ENCODE results near the gene NCKAP5. TPM values are rescaled to one million over a fixed set of nuclear protein-coding genes. Genes with fewer than 3 reads are reported as not detected.

NCKAP5 gene
- total and polyA plus RNA-seq, 2 experiments from 2014 or later: 0.65 to 0.86 TPM

- Histone ChIP-seq H3K4me3 (no peak overlapping the region), H3K4me1 (ENCODE audit: insufficient read depth) (no peaks in the 10 kb centered on the region), H3K27me3 (replicated peaks; ENCODE audit: insufficient read depth) (no peaks in the 10 kb centered on the region), H3K9me3 (ENCODE audit: low read depth) (no peaks in the 10 kb centered on the region), H2AFZ (no peak overlapping the region), H3K79me2 (ENCODE audit: insufficient read depth) (no peaks in the 10 kb centered on the region), H3F3A (ENCODE audit: insufficient read depth) (no peaks in the 10 kb centered on the region), H3K4me2 (ENCODE audit: unreplicated experiment) (no peak overlapping the region), H3K27ac (no peak overlapping the region), H4K20me1 (ENCODE audit: insufficient read depth) (no peaks in the 10 kb centered on the region), H3K9me2 (ENCODE audit: insufficient read depth) (no peaks in the 10 kb centered on the region), H3K9ac (no peak overlapping the region), H3K36me3 (ENCODE audit: low read depth) (no peaks in the 10 kb centered on the region)
- TF ChIP-seq EZH2 (IDR thresholded peaks at IDR 0.05; ENCODE audit: insufficient read depth, poor library complexity, severe bottlenecking): no peak
- no peak for TF ChIP-seq EZH2phosphoT487 (IDR thresholded peaks at IDR 0.05; ENCODE audit: insufficient read depth, low read depth)
- in situ Hi-C loops (cut with MboI): no loop called here
- DNase-seq: no peak
- whole genome bisulfite sequencing, 2 experiments (ENCODE audit: low coverage in 1 of 2, low lambda C conversion rate in 2 of 2, missing lambda C conversion rate in 2 of 2): 63 to 69% methylated on average over 4 of the region's 4 CpGs
These were observed 391.1 kb downstream of the NCKAP5 start for GRCh38 chr2:133177196-133177595.

DNA sequence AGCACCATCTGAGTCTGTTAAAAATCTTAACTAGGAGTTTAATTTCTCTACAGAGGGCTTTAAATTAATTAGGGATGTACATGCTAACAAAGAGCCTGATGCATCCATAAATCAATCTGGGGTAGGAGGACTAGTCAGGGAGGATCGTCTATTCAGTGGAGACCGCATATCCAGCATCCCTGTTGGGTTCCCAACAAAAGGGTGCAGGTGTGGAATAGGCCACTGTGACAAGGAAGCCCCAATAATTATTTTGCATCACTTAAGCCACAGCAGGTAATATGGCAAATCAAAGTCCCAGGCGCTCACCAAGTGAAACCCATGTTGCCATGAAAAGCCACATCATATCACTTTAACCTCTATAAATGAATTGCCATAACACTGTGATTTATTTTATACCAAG lies 392.3 kb downstream of the NCKAP5 start:
- Histone ChIP-seq H3K9ac (no peak overlapping the region), H4K20me1 (ENCODE audit: insufficient read depth) (no peaks in the 10 kb centered on the region), H3K79me2 (ENCODE audit: insufficient read depth) (no peaks in the 10 kb centered on the region), H3K27me3 (replicated peaks; ENCODE audit: insufficient read depth) (no peaks in the 10 kb centered on the region), H3K36me3 (ENCODE audit: low read depth) (no peaks in the 10 kb centered on the region), H3K4me3 (no peak overlapping the region), H3K9me2 (ENCODE audit: insufficient read depth) (no peaks in the 10 kb centered on the region), H3K27ac (no peak overlapping the region), H3K4me2 (ENCODE audit: unreplicated experiment) (no peak overlapping the region), H3K4me1 (ENCODE audit: insufficient read depth) (no peaks in the 10 kb centered on the region), H3K9me3 (ENCODE audit: low read depth) (no peaks in the 10 kb centered on the region), H2AFZ (no peak overlapping the region), H3F3A (ENCODE audit: insufficient read depth) (no peaks in the 10 kb centered on the region)
- in situ Hi-C loops (cut with MboI): no loop called here
- WGBS, 2 experiments (ENCODE audit: low coverage in 1 of 2, low lambda C conversion rate in 2 of 2, missing lambda C conversion rate in 2 of 2): 84 to 92% methylated on average over 3 of the region's 3 CpGs
- TF ChIP-seq EZH2 (IDR thresholded peaks at IDR 0.05; ENCODE audit: insufficient read depth, poor library complexity, severe bottlenecking) (no peak), EZH2phosphoT487 (IDR thresholded peaks at IDR 0.05; ENCODE audit: insufficient read depth, low read depth) (no peak)
- DNase-seq: no peak

- Histone ChIP-seq H3K27ac (no peak overlapping the region), H3K9ac (no peak overlapping the region), H3K36me3 (ENCODE audit: low read depth) (no peaks in the 10 kb centered on the region), H3K4me1 (ENCODE audit: insufficient read depth) (no peaks in the 10 kb centered on the region), H3K79me2 (ENCODE audit: insufficient read depth) (no peaks in the 10 kb centered on the region), H3K9me3 (ENCODE audit: low read depth) (no peaks in the 10 kb centered on the region), H3F3A (ENCODE audit: insufficient read depth) (no peaks in the 10 kb centered on the region), H3K4me2 (ENCODE audit: unreplicated experiment) (no peak overlapping the region), H3K27me3 (replicated peaks; ENCODE audit: insufficient read depth) (no peaks in the 10 kb centered on the region), H3K4me3 (no peak overlapping the region), H4K20me1 (ENCODE audit: insufficient read depth) (no peaks in the 10 kb centered on the region), H3K9me2 (ENCODE audit: insufficient read depth) (no peaks in the 10 kb centered on the region), H2AFZ (no peak overlapping the region)
- in situ Hi-C loops (cut with MboI): loop anchor here (25.0 kb wide), 1 partner anchor 811 kb away; no protein-coding TSS in a partner anchor
- no peak for DNase-seq
- TF ChIP-seq EZH2phosphoT487 (IDR thresholded peaks at IDR 0.05; ENCODE audit: insufficient read depth, low read depth) (no peak), EZH2 (IDR thresholded peaks at IDR 0.05; ENCODE audit: insufficient read depth, poor library complexity, severe bottlenecking) (no peak)
These were observed 395.0 kb downstream of the NCKAP5 start for GRCh38 chr2:133173224-133173623.

DNA sequence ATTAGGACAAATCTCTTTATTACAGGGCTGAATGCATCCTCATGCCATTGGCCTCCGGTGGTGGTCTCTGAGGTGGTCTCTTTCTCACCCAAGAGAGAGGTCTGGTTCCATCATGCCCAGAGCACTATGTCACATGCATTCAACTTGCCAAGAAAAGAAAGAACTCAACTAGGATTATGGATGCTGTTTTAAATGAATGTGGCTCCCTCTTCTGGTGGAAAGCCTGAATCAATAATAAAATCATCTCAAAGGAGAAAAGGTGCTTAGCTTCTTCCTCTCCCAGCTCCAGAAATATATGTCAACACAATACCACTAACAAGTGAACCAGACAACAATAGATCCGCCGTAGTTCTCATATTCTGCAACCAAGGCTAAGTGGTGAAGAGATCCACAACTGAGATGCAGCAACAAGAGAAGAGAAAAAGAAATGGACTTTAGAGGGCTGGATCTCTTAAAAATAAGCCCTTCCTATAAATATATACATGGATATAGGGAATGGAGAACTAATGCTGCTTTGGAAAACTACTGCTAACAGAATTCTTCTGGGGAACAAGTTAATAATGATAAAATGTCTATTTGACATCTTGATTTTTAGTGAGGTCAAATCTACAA lies 396.8 kb downstream of the NCKAP5 start:
- Histone ChIP-seq H3K27me3 (replicated peaks; ENCODE audit: insufficient read depth) (no peaks in the 10 kb centered on the region), H3K4me1 (ENCODE audit: insufficient read depth) (no peaks in the 10 kb centered on the region), H3F3A (ENCODE audit: insufficient read depth) (no peaks in the 10 kb centered on the region), H3K4me3 (no peak overlapping the region), H3K27ac (no peak overlapping the region), H3K79me2 (ENCODE audit: insufficient read depth) (no peaks in the 10 kb centered on the region), H3K9me2 (ENCODE audit: insufficient read depth) (no peaks in the 10 kb centered on the region), H4K20me1 (ENCODE audit: insufficient read depth) (no peaks in the 10 kb centered on the region), H3K4me2 (ENCODE audit: unreplicated experiment) (no peak overlapping the region), H3K9ac (no peak overlapping the region), H3K36me3 (ENCODE audit: low read depth) (no peaks in the 10 kb centered on the region), H3K9me3 (ENCODE audit: low read depth) (no peaks in the 10 kb centered on the region), H2AFZ (no peak overlapping the region)
- in situ Hi-C loops (cut with MboI): loop anchor here (25.0 kb wide), 1 partner anchor 809 kb away; no protein-coding TSS in a partner anchor
- DNase-seq: peak; percentile 71
- WGBS, 2 experiments (ENCODE audit: low coverage in 1 of 2, low lambda C conversion rate in 2 of 2, missing lambda C conversion rate in 2 of 2): 2 to 3% methylated on average over 3 of the region's 3 CpGs
- TF ChIP-seq EZH2phosphoT487 (IDR thresholded peaks at IDR 0.05; ENCODE audit: insufficient read depth, low read depth) (no peak), EZH2 (IDR thresholded peaks at IDR 0.05; ENCODE audit: insufficient read depth, poor library complexity, severe bottlenecking) (no peak)

All from GM23248 (cell line).